H1 (cell line): Measurements from ENCODE around the gene TCERG1. TPM values are rescaled to one million over a fixed set of nuclear protein-coding genes. Genes with fewer than 3 reads are reported as not detected.

Experiments used
- CTCF ChIA-PET: fragments of 300-600 bp; sonication (Branson Sonifier 250); formaldehyde crosslinking; loops from one replicate; lab custom pipeline; 2021; ENCODE audit not compliant: partially characterized antibody; lab: Charles Lee
- POLR2A ChIA-PET: fragments of 300-600 bp; sonication (Branson Sonifier 250); formaldehyde crosslinking; loops from one replicate; lab custom pipeline; 2021; ENCODE audit warnings: inconsistent platforms; ENCODE audit not compliant: partially characterized antibody; lab: Charles Lee
- DNase-seq, 2 experiments: peaks; one replicate each; pipeline versions ENCODE4 v3.0.0 to v3.0.0-alpha.2; 2010 to 2022; ENCODE audit warnings: low spot score in 2 of 2, low read depth in 1 of 2, mixed read lengths in 1 of 2
- FAIRE-seq: peaks from 2 replicates; lab custom pipeline; 2011; peaks lifted over from hg19 to GRCh38; lab: Jason Lieb, UNC
- H2AFZ ChIP-seq: 2 replicates; pipeline ENCODE4 v1.8.1; 2012; ENCODE audit warnings: low read length, inconsistent platforms
- H2AK5ac ChIP-seq: 2 replicates; pipeline ENCODE4 v1.6.1; 2013; ENCODE audit warnings: low read depth, low read length
- H2BK120ac ChIP-seq: replicated peaks from 2 replicates; pipeline ENCODE3; 2013; ENCODE audit warnings: low read depth, low read length, inconsistent platforms
- H2BK12ac ChIP-seq: 2 replicates; pipeline ENCODE4 v1.6.1; 2013; ENCODE audit warnings: low read depth, low read length
- H2BK15ac ChIP-seq: 2 replicates; pipeline ENCODE4 v1.6.1; 2013; ENCODE audit warnings: low read length
- H2BK20ac ChIP-seq: 2 replicates; pipeline ENCODE4 v1.6.1; 2013; ENCODE audit warnings: low read length
- H2BK5ac ChIP-seq: 2 replicates; pipeline ENCODE4 v1.6.1; 2013; ENCODE audit warnings: low read depth, low read length
- H3K14ac ChIP-seq: 2 replicates; pipeline ENCODE4 v1.6.1; 2013; ENCODE audit warnings: inconsistent platforms; ENCODE audit not compliant: insufficient read length
- H3K18ac ChIP-seq: 2 replicates; pipeline ENCODE4 v1.6.1; 2013; ENCODE audit warnings: low read length; ENCODE audit errors: extremely low read depth
- H3K23ac ChIP-seq: 2 replicates; pipeline ENCODE4 v1.6.1; 2013; ENCODE audit warnings: inconsistent platforms; ENCODE audit not compliant: insufficient read length
- H3K23me2 ChIP-seq: 2 replicates; pipeline ENCODE4 v1.6.1; 2013; ENCODE audit warnings: low read depth, low read length
- H3K27ac ChIP-seq: 2 replicates; pipeline ENCODE4 v1.6.1; 2011; ENCODE audit warnings: low read depth, low read length, inconsistent platforms
- H3K27me3 ChIP-seq, 4 experiments: replicated peaks in 1 of 4; 1 replicate in 1 of 4; 2 replicates in 3 of 4; pipeline versions ENCODE4 v1.6.1 to v1.8.1; 2011 to 2013; ENCODE audit warnings: low read length in 3 of 4, mild to moderate bottlenecking in 3 of 4, inconsistent platforms in 2 of 4, mixed read lengths in 2 of 4, moderate library complexity in 1 of 4; ENCODE audit not compliant: control insufficient read depth in 3 of 4, insufficient read depth in 3 of 4; ENCODE audit errors: extremely low read depth in 1 of 4
- H3K36me3 ChIP-seq, 4 experiments: 2 replicates each; pipeline versions ENCODE4 v1.6.1 to v1.8.1; 2011 to 2013; ENCODE audit warnings: mild to moderate bottlenecking in 4 of 4, low read length in 3 of 4, moderate library complexity in 2 of 4, control low read depth in 1 of 4, inconsistent platforms in 1 of 4; ENCODE audit not compliant: insufficient read depth in 4 of 4, control insufficient read depth in 2 of 4
- H3K4ac ChIP-seq: replicated peaks from 2 replicates; pipeline ENCODE3; 2013; ENCODE audit warnings: low read length, low read depth, mixed read lengths, inconsistent platforms; ENCODE audit not compliant: insufficient read length
- H3K4me1 ChIP-seq, 4 experiments: replicated peaks in 1 of 4; 1 replicate in 1 of 4; 2 replicates in 3 of 4; pipeline versions ENCODE4 v1.6.1 to v1.8.1; 2011 to 2013; ENCODE audit warnings: low read length in 3 of 4, inconsistent platforms in 2 of 4, mixed read lengths in 1 of 4; ENCODE audit not compliant: insufficient read depth in 4 of 4, control insufficient read depth in 3 of 4
- H3K4me2 ChIP-seq, 2 experiments: 2 replicates each; pipeline versions ENCODE4 v1.6.1 to v1.8.1; 2011 to 2013; ENCODE audit warnings: low read depth in 2 of 2, low read length in 2 of 2, control low read depth in 1 of 2, inconsistent platforms in 1 of 2, mild to moderate bottlenecking in 1 of 2; ENCODE audit not compliant: insufficient read depth in 1 of 2
- H3K4me3 ChIP-seq, 4 experiments: fragments of 200-600, 300-600 bp in 1 of 4; sonication (generic), shearing (Covaris generic), sonication (Bioruptor Twin) in 1 of 4; 2 replicates each; pipeline versions ENCODE4 v1.5.1 to v1.8.1; 2011 to 2016; ENCODE audit warnings: low read length in 4 of 4, low read depth in 3 of 4, control low read depth in 2 of 4, inconsistent platforms in 2 of 4, mild to moderate bottlenecking in 2 of 4, mixed read lengths in 1 of 4, moderate library complexity in 1 of 4; ENCODE audit not compliant: insufficient read depth in 2 of 4; ENCODE audit errors: extremely low read depth in 1 of 4
- H3K56ac ChIP-seq: replicated peaks from 2 replicates; pipeline ENCODE3; 2013; ENCODE audit warnings: low read depth, mild to moderate bottlenecking, mixed read lengths, low read length, inconsistent platforms; ENCODE audit not compliant: insufficient read length
- H3K79me1 ChIP-seq: 2 replicates; pipeline ENCODE4 v1.6.1; 2013; ENCODE audit warnings: low read depth, low read length, control low read depth
- H3K79me2 ChIP-seq, 2 experiments: 2 replicates each; pipeline versions ENCODE4 v1.6.1 to v1.8.1; 2012 to 2013; ENCODE audit warnings: low read length in 2 of 2, mild to moderate bottlenecking in 2 of 2, inconsistent platforms in 1 of 2; ENCODE audit not compliant: insufficient read depth in 2 of 2, control insufficient read depth in 1 of 2
- H3K9ac ChIP-seq, 4 experiments: replicated peaks in 1 of 4; 1 replicate in 1 of 4; 2 replicates in 3 of 4; pipeline versions ENCODE4 v1.6.1 to v1.8.1; 2011 to 2013; ENCODE audit warnings: low read depth in 3 of 4, low read length in 3 of 4, control low read depth in 2 of 4, mild to moderate bottlenecking in 2 of 4, moderate library complexity in 2 of 4, inconsistent platforms in 1 of 4; ENCODE audit errors: extremely low read depth in 1 of 4
- H3K9me3 ChIP-seq, 2 experiments: 2 replicates each; pipeline versions ENCODE4 v1.6.1 to v1.8.1; 2012 to 2013; ENCODE audit warnings: mild to moderate bottlenecking in 2 of 2, moderate library complexity in 2 of 2, control low read depth in 1 of 2, inconsistent platforms in 1 of 2, low read depth in 1 of 2, low read length in 1 of 2, mixed read lengths in 1 of 2; ENCODE audit not compliant: insufficient read depth in 2 of 2
- H4K20me1 ChIP-seq, 2 experiments: replicated peaks in 1 of 2; 2 replicates each; pipeline versions ENCODE3 to v1.8.1; 2011 to 2013; ENCODE audit warnings: inconsistent platforms in 2 of 2, low read length in 2 of 2, mild to moderate bottlenecking in 1 of 2; ENCODE audit not compliant: insufficient read depth in 2 of 2, control insufficient read depth in 1 of 2
- H4K5ac ChIP-seq: 2 replicates; pipeline ENCODE4 v1.6.1; 2013; ENCODE audit warnings: low read length, low read depth, mixed read lengths, inconsistent platforms; ENCODE audit not compliant: insufficient read length
- H4K8ac ChIP-seq: 2 replicates; pipeline ENCODE4 v1.8.0; 2013; ENCODE audit warnings: mild to moderate bottlenecking, moderate library complexity, low read length, inconsistent platforms; ENCODE audit not compliant: insufficient read depth; ENCODE audit errors: extremely low read depth
- H4K91ac ChIP-seq: replicated peaks from 2 replicates; pipeline ENCODE3; 2013; ENCODE audit warnings: low read length, mixed read lengths, inconsistent platforms; ENCODE audit not compliant: insufficient read length
- BRCA1 ChIP-seq: IDR thresholded peaks from 2 replicates; pipeline ENCODE4 v1.6.1; 2012; ENCODE audit warnings: low read depth, low read length, improper control_type of control experiment
- CEBPB ChIP-seq: IDR thresholded peaks from 2 replicates; pipeline ENCODE4 v1.6.1; 2012; ENCODE audit warnings: low read depth, low read length
- CHD1 ChIP-seq: IDR thresholded peaks from 2 replicates; pipeline ENCODE4 v1.6.1; 2012; ENCODE audit warnings: low read depth, low read length, improper control_type of control experiment
- EP300 ChIP-seq, 2 experiments: IDR thresholded peaks; 1 replicate in 1 of 2; 2 replicates in 1 of 2; pipeline ENCODE4 v1.6.1; 2011 to 2012; ENCODE audit warnings: low read depth in 2 of 2, low read length in 2 of 2, mild to moderate bottlenecking in 2 of 2, borderline replicate concordance in 1 of 2, inconsistent platforms in 1 of 2, moderate library complexity in 1 of 2
- HDAC2 ChIP-seq, 2 experiments: fragments of 300-600 bp in 1 of 2; sonication (generic) in 1 of 2; IDR thresholded peaks; 2 replicates each; pipeline ENCODE4 v1.6.1; 2011 to 2012; ENCODE audit warnings: low read depth in 2 of 2, low read length in 2 of 2, mild to moderate bottlenecking in 2 of 2, moderate library complexity in 2 of 2, borderline replicate concordance in 1 of 2, inconsistent platforms in 1 of 2
- POLR2A ChIP-seq, 2 experiments: IDR thresholded peaks; 1 replicate in 1 of 2; 2 replicates in 1 of 2; pipeline ENCODE4 v1.6.1; 2011; ENCODE audit warnings: low read depth in 2 of 2, low read length in 2 of 2, mild to moderate bottlenecking in 2 of 2; ENCODE audit errors: control extremely low read depth in 1 of 2
- RBBP5 ChIP-seq: IDR thresholded peaks from 2 replicates; pipeline ENCODE4 v1.7.1; 2012; ENCODE audit warnings: low read depth, mild to moderate bottlenecking, inconsistent platforms, low read length, moderate library complexity, borderline replicate concordance
- RFX5 ChIP-seq: IDR thresholded peaks from 2 replicates; pipeline ENCODE4 v1.6.1; 2011; ENCODE audit warnings: low read depth, low read length, improper control_type of control experiment, borderline replicate concordance
- SAP30 ChIP-seq: fragments of 300-600 bp; sonication (generic); IDR thresholded peaks from 2 replicates; pipeline ENCODE4 v1.7.1; 2012; ENCODE audit warnings: low read length, moderate library complexity, mild to moderate bottlenecking, inconsistent platforms; ENCODE audit not compliant: insufficient read depth, insufficient replicate concordance
- SIRT6 ChIP-seq: IDR thresholded peaks from one replicate; pipeline ENCODE4 v1.7.1; 2012; ENCODE audit warnings: low read length, inconsistent platforms
- SP1 ChIP-seq: IDR thresholded peaks from 2 replicates; pipeline ENCODE4 v1.6.1; 2011; ENCODE audit warnings: low read depth, low read length
- SRF ChIP-seq: IDR thresholded peaks from 2 replicates; pipeline ENCODE4 v1.6.1; 2011; ENCODE audit warnings: mild to moderate bottlenecking, low read depth, low read length, moderate library complexity
- TAF1 ChIP-seq: IDR thresholded peaks from 2 replicates; pipeline ENCODE4 v1.6.1; 2011; ENCODE audit warnings: mild to moderate bottlenecking, low read depth, low read length
- TCF12 ChIP-seq: IDR thresholded peaks from 2 replicates; pipeline ENCODE4 v1.6.1; 2011; ENCODE audit warnings: low read depth, mild to moderate bottlenecking, low read length
- YY1 ChIP-seq: IDR thresholded peaks from 2 replicates; pipeline ENCODE4 v1.6.1; 2011; ENCODE audit warnings: low read depth, mild to moderate bottlenecking, low read length
- WGBS, 2 experiments: shearing (Covaris generic) in 1 of 2; methylation state at CpG; one replicate each; pipeline versions ENCODE4 v1.1.6 to v1.1.7; 2013 to 2015; ENCODE audit warnings: low lambda C conversion rate in 2 of 2, mixed read lengths in 2 of 2, inconsistent platforms in 1 of 2, low coverage in 1 of 2, missing lambda C conversion rate in 1 of 2; ENCODE audit not compliant: insufficient replicate concordance in 2 of 2, insufficient coverage in 1 of 2, insufficient read length in 1 of 2; ENCODE audit errors: extremely low coverage in 1 of 2, missing lambda C conversion rate in 1 of 2; 5-methylcytosine and 5-hydroxymethylcytosine counted together
- polyA plus RNA-seq, 7 experiments: library from polyadenylated mRNA; depleted of rRNA in 3 of 7; stranded (reverse) in 5 of 7; unstranded in 2 of 7; fragments of >200 nt in 5 of 7; fragments of 200-250 nt in 2 of 7; gene quantifications; 1 replicate in 5 of 7; 2 replicates in 1 of 7; 4 replicates in 1 of 7; pipeline versions ENCODE4 v1.2.1 to v1.2.3, GENCODE V29; 2011 to 2013; ENCODE audit warnings: missing spikeins in 2 of 7, mixed read lengths in 2 of 7
- total RNA-seq: library from RNA; stranded (reverse); fragmentation: NEBNext Ultra II Directional; extraction: Animal tissue kit (Norgen Biotek cat#: 25700); gene quantifications from 2 replicates; pipeline ENCODE4 v1.2.1, GENCODE V29; 2021

The TCERG1 gene
- total and polyA plus RNA-seq, 2 of the 8 experiments (the other 6 are each of a cell fraction or from before 2014, with no cell fraction given): 105 to 122 TPM

DNA sequence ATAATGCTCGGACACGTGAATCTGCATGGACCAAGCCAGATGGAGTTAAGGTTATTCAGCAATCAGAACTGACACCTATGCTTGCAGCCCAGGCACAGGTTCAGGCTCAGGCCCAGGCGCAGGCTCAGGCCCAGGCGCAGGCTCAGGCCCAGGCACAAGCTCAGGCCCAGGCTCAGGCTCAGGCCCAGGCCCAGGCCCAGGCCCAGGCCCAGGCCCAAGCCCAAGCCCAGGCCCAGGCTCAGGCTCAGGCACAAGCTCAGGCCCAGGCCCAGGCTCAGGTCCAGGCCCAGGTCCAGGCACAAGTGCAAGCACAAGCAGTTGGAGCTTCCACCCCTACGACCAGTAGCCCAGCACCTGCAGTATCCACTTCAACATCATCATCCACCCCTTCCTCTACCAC is 11.8 kb downstream of the TCERG1 start:
- H3K27ac ChIP-seq: no peak overlapping the region
- H3K9ac ChIP-seq: no peak overlapping the region
- H3K79me1 ChIP-seq: peaks cover 4% of the 10 kb centered on the region; the same call in 1 of the 2 replicates
- no peak overlapping the region for H2BK5ac ChIP-seq
- no peak overlapping the region for H3K4ac ChIP-seq
- H3K56ac ChIP-seq: no peak overlapping the region
- H3K14ac ChIP-seq: no peak overlapping the region
- H4K20me1 ChIP-seq: peaks cover 4 to 13% of the 10 kb centered on the region in 2 experiments
- H4K8ac ChIP-seq: peak overlapping the region; percentile 57; the same call in 1 of the 2 replicates
- H2AK5ac ChIP-seq: no peak overlapping the region
- no peak overlapping the region for H4K5ac ChIP-seq
- CTCF ChIA-PET: interaction anchor here (1.1 to 1.4 kb wide), 3 partner anchors 8 to 32 kb away, joined by 3 to 7 read pairs (median 3); no protein-coding TSS in a partner anchor
- DNase-seq (no peak), FAIRE-seq (no peak)
- no peak overlapping the region for H3K4me3 ChIP-seq
- H2AFZ ChIP-seq: no peak overlapping the region
- TF ChIP-seq CHD1: no peak
- TF ChIP-seq RFX5: no peak
- no peak for TF ChIP-seq RBBP5
- no peak for TF ChIP-seq SIRT6
- TF ChIP-seq SRF: no peak
- no peak for TF ChIP-seq TCF12
- no peak for TF ChIP-seq HDAC2 (IDR thresholded peaks at IDR 0.05; ENCODE audit: borderline replicate concordance in 1 of 2, low read depth in 2 of 2, low read length in 2 of 2)
- TF ChIP-seq EP300 (IDR thresholded peaks at IDR 0.05; ENCODE audit: borderline replicate concordance in 1 of 2, low read depth in 2 of 2, low read length in 2 of 2): no peak
- TF ChIP-seq CEBPB: no peak
- no peak for TF ChIP-seq POLR2A (IDR thresholded peaks at IDR 0.05; ENCODE audit: control extremely low read depth in 1 of 2, low read depth in 2 of 2, low read length in 2 of 2)
- TF ChIP-seq SP1: no peak
- no peak for TF ChIP-seq YY1
- TF ChIP-seq BRCA1: no peak
- TF ChIP-seq TAF1: no peak
- no peak for TF ChIP-seq SAP30
- no peak overlapping the region for H3K18ac ChIP-seq
- H3K27me3 ChIP-seq: no peaks in the 10 kb centered on the region
- peaks cover 14 to 84% (median 53%) of the 10 kb centered on the region in 4 experiments for H3K36me3 ChIP-seq
- H3K9me3 ChIP-seq: no peaks in the 10 kb centered on the region
- H4K91ac ChIP-seq: no peak overlapping the region
- no peak overlapping the region for H2BK120ac ChIP-seq
- peaks cover 9 to 75% of the 10 kb centered on the region in 2 experiments for H3K79me2 ChIP-seq
- no peak overlapping the region for H2BK15ac ChIP-seq
- H2BK12ac ChIP-seq: no peak overlapping the region
- 93% methylated on average over 5 of the region's 5 CpGs; no CpG with 5 or more reads in 1 of the 2 experiments for WGBS, 2 experiments
- H3K23ac ChIP-seq: no peak overlapping the region
- H3K4me1 ChIP-seq: no peaks in the 10 kb centered on the region
- POLR2A ChIA-PET: interaction anchor here (0.6 kb wide), 1 partner anchor 43 kb away, joined by 3 read pairs; no protein-coding TSS in a partner anchor
- no peak overlapping the region for H3K4me2 ChIP-seq
- no peak overlapping the region for H2BK20ac ChIP-seq
- H3K23me2 ChIP-seq: no peaks in the 10 kb centered on the region
